A673 (cell line): ENCODE measurements around the gene ATP2B3. TPM values are rescaled to one million over a fixed set of nuclear protein-coding genes. Genes with fewer than 3 reads are reported as not detected.

ENCODE experiments used
- BruUV-seq: library from RNA; stranded (reverse); fragments of 400-500 nt; replicated peaks from 2 replicates; lab custom pipeline; 2021; lab: Mats Ljungman, UMichigan
- CTCF ChIA-PET: fragments of 300-600 bp; sonication (Branson Sonifier 250); formaldehyde crosslinking; loops from one replicate; lab custom pipeline; 2022; ENCODE audit warnings: antibody characterized with exemption; lab: Charles Lee
- POLR2A ChIA-PET: fragments of 300-600 bp; sonication (Branson Sonifier 250); formaldehyde crosslinking; loops from one replicate; lab custom pipeline; 2022; ENCODE audit warnings: antibody characterized with exemption; ENCODE audit not compliant: low non-redundant PET; lab: Charles Lee
- DNase-seq: peaks from one replicate; pipeline ENCODE4 v3.0.0-alpha.2; 2015; ENCODE audit warnings: low spot score
- H3K27ac ChIP-seq: fragments of 200-600 bp; sonication (generic); 2 replicates; pipeline ENCODE4 v1.5.1; 2016; ENCODE audit warnings: mixed run types, low read depth, mild to moderate bottlenecking, mixed read lengths, antibody characterized with exemption, low read length; ENCODE audit not compliant: poor library complexity, severe bottlenecking
- H3K27me3 ChIP-seq: fragments of 200-600 bp; sonication (generic); replicated peaks from 2 replicates; pipeline ENCODE4 v1.6.1; 2017; ENCODE audit warnings: mixed run types, low read depth, mild to moderate bottlenecking, mixed read lengths, antibody characterized with exemption, low read length; ENCODE audit not compliant: insufficient read depth, poor library complexity
- H3K36me3 ChIP-seq: fragments of 200-600 bp; sonication (generic); 2 replicates; pipeline ENCODE4 v1.6.1; 2016; ENCODE audit warnings: mixed run types, mild to moderate bottlenecking, mixed read lengths, antibody characterized with exemption, low read length; ENCODE audit not compliant: insufficient read depth, poor library complexity, severe bottlenecking
- H3K4me1 ChIP-seq: fragments of 200-600 bp; sonication (generic); 2 replicates; pipeline ENCODE4 v1.6.1; 2017; ENCODE audit warnings: mixed run types, mild to moderate bottlenecking, mixed read lengths, antibody characterized with exemption, low read length; ENCODE audit not compliant: insufficient read depth, poor library complexity, severe bottlenecking
- H3K4me3 ChIP-seq: fragments of 200-600 bp; sonication (generic); 2 replicates; pipeline ENCODE4 v1.5.1; 2016; ENCODE audit warnings: low read depth, mixed run types, mild to moderate bottlenecking, mixed read lengths, low read length; ENCODE audit not compliant: poor library complexity, severe bottlenecking
- H3K9me3 ChIP-seq: fragments of 200-600 bp; sonication (generic); 2 replicates; pipeline ENCODE4 v1.6.1; 2016; ENCODE audit warnings: mixed run types, low read depth, mild to moderate bottlenecking, mixed read lengths, antibody characterized with exemption, low read length; ENCODE audit not compliant: poor library complexity, severe bottlenecking
- CTCF ChIP-seq: fragments of 300-800, 200-600 bp; sonication (generic); conservative IDR thresholded peaks from 2 replicates; pipeline ENCODE4 v1.5.1; 2017; ENCODE audit warnings: low read depth, mild to moderate bottlenecking, antibody characterized with exemption, low read length, moderate library complexity, mixed read lengths
- EZH2 ChIP-seq: fragments of 200-600 bp; sonication (generic); IDR thresholded peaks from 2 replicates; pipeline ENCODE4 v1.6.1; 2017; ENCODE audit warnings: borderline replicate concordance, low read depth, mild to moderate bottlenecking, mixed read lengths, antibody characterized with exemption, low read length; ENCODE audit not compliant: poor library complexity, severe bottlenecking
- intact Hi-C: fragments of 100-400 bp; cut with micrococcal nuclease; formaldehyde crosslinking; loops from one replicate; pipeline ENCODE4 v1.10.0; 2022; ENCODE audit not compliant: unreplicated experiment
- total RNA-seq: library from RNA; stranded (reverse); gene quantifications from 2 replicates; pipeline ENCODE4 v1.2.3, GENCODE V29; 2021

Gene ATP2B3
- total RNA-seq, 1 experiment from 2014 or later, result 0.11 TPM

GRCh38 chrX:153537526-153538295 lies 20.3 kb downstream of the ATP2B3 start:
- Histone ChIP-seq H3K36me3 (no peaks in the 10 kb centered on the region), H3K27me3 (no peaks in the 10 kb centered on the region), H3K4me1 (no peaks in the 10 kb centered on the region), H3K4me3 (no peak overlapping the region), H3K27ac (no peak overlapping the region), H3K9me3 (no peaks in the 10 kb centered on the region)
- intact Hi-C loops, result no loop called here
- ChIA-PET CTCF (no interaction called here), POLR2A (interaction anchor here (0.5 kb wide), 1 partner anchor 413 kb away, joined by 4 read pairs; no protein-coding TSS in a partner anchor)
- no TSS peak for BruUV-seq
- no peak for TF ChIP-seq EZH2
- TF ChIP-seq CTCF, result no peak
- DNase-seq, result no peak

- Histone ChIP-seq H3K36me3 (no peaks in the 10 kb centered on the region), H3K27me3 (no peaks in the 10 kb centered on the region), H3K9me3 (no peaks in the 10 kb centered on the region), H3K4me1 (no peaks in the 10 kb centered on the region), H3K27ac (no peak overlapping the region), H3K4me3 (no peak overlapping the region)
- no TSS peak for BruUV-seq
- intact Hi-C loops, result no loop called here
- TF ChIP-seq EZH2 (no peak), CTCF (no peak)
- DNase-seq, result no peak
- CTCF ChIA-PET, result interaction anchor here (1.5 kb wide), 1 partner anchor 130 kb away, joined by 17 read pairs; no protein-coding TSS in a partner anchor
- POLR2A ChIA-PET, result no interaction called here
Observed at GRCh38 chrX:153538424-153538823, 21.0 kb downstream of the ATP2B3 start.

GRCh38 chrX:153539171-153539978 lies 21.9 kb downstream of the ATP2B3 start:
- H3K9me3 ChIP-seq, result no peaks in the 10 kb centered on the region

More at GRCh38 chrX:153539171-153539978, 21.9 kb downstream of the ATP2B3 start:
- Histone ChIP-seq H3K4me1 (no peaks in the 10 kb centered on the region), H3K27me3 (no peaks in the 10 kb centered on the region), H3K27ac (no peak overlapping the region), H3K36me3 (no peaks in the 10 kb centered on the region), H3K4me3 (no peak overlapping the region)
- POLR2A ChIA-PET, result interaction anchor here (0.6 kb wide), 1 partner anchor 38 kb away, joined by 14 read pairs; no protein-coding TSS in a partner anchor
- TF ChIP-seq EZH2 (no peak), CTCF (peak; percentile 92)
- CTCF ChIA-PET, result interaction anchor here (0.6 to 1.5 kb wide), 8 partner anchors 10 to 169 kb away, joined by 3 to 17 read pairs (median 4); no protein-coding TSS in a partner anchor
- peak; percentile 58 for DNase-seq
- intact Hi-C loops, result no loop called here
- no TSS peak for BruUV-seq
